Kidney epithelial cell (primary cell): ENCODE measurements around the gene TIAM2. TPM values are rescaled to one million over a fixed set of nuclear protein-coding genes. Genes with fewer than 3 reads are reported as not detected.
"Not testable (repeated sequence)": the region's sequence is repeated elsewhere in the genome, so short reads cannot be mapped to it uniquely, and the experiment has no call there.

ENCODE experiments used
- DNase-seq: peaks from one replicate; pipeline ENCODE4 v3.0.0-alpha.2; 2010; ENCODE audit warnings: low read depth
- H3K27me3 ChIP-seq: 2 replicates; pipeline ENCODE4 v1.6.0; 2011; ENCODE audit warnings: low read length; ENCODE audit not compliant: control insufficient read depth, insufficient read depth
- H3K36me3 ChIP-seq: 2 replicates; pipeline ENCODE4 v1.5.1; 2011; ENCODE audit warnings: low read length; ENCODE audit not compliant: control insufficient read depth, insufficient read depth
- H3K4me3 ChIP-seq: 2 replicates; pipeline ENCODE4 v1.5.1; 2011; ENCODE audit warnings: low read depth, mild to moderate bottlenecking, control low read depth, low read length
- CTCF ChIP-seq: IDR thresholded peaks from 2 replicates; pipeline ENCODE4 v1.5.1; 2011; ENCODE audit warnings: mild to moderate bottlenecking, moderate library complexity, low read length, control low read depth, inconsistent platforms; ENCODE audit not compliant: insufficient read depth, poor library complexity, severe bottlenecking
- total RNA-seq: library from RNA; depleted of rRNA; stranded (reverse); fragments of >200 nt; gene quantifications from 2 replicates; pipeline ENCODE4 v1.2.3, GENCODE V29; 2015

TIAM2 gene
- total RNA-seq, 1 donor from 2014 or later = 21.3 TPM

GRCh38 chr6:155265843-155266535, 270.9 kb downstream of the TIAM2 start:
- no peaks in the 10 kb centered on the region for H3K36me3 ChIP-seq
- no peak for DNase-seq
- H3K4me3 ChIP-seq = no peak overlapping the region
- TF ChIP-seq CTCF = no peak
- no peaks in the 10 kb centered on the region for H3K27me3 ChIP-seq

GRCh38 chr6:155267411-155267810, 272.3 kb downstream of the TIAM2 start:
- H3K4me3 ChIP-seq = no peak overlapping the region
- no peak for DNase-seq
- TF ChIP-seq CTCF = no peak
- H3K36me3 ChIP-seq = peaks cover 1% of the 10 kb centered on the region
- no peaks in the 10 kb centered on the region for H3K27me3 ChIP-seq

- not testable (repeated sequence) for H3K27me3 ChIP-seq, DNase-seq, H3K4me3 ChIP-seq, H3K36me3 ChIP-seq
- TF ChIP-seq CTCF = peak; percentile 57
These were observed 273.2 kb downstream of the TIAM2 start for GRCh38 chr6:155268088-155268867.

- Histone ChIP-seq H3K27me3 (no peaks in the 10 kb centered on the region), H3K4me3 (no peak overlapping the region), H3K36me3 (peaks cover 1% of the 10 kb centered on the region)
- DNase-seq = no peak
- TF ChIP-seq CTCF = no peak
These were observed 274.6 kb downstream of the TIAM2 start for GRCh38 chr6:155269765-155270164.

GRCh38 chr6:155270561-155271091, 275.5 kb downstream of the TIAM2 start:
- no peak for TF ChIP-seq CTCF
- no peak for DNase-seq
- Histone ChIP-seq H3K27me3 (no peaks in the 10 kb centered on the region), H3K36me3 (peaks cover 1% of the 10 kb centered on the region), H3K4me3 (no peak overlapping the region)
